Smooth muscle cell of the coronary artery (primary cell): ENCODE data around the gene IL22RA2. TPM values are rescaled to one million over a fixed set of nuclear protein-coding genes. Genes with fewer than 3 reads are reported as not detected.

Experiments
- total RNA-seq: library from RNA; depleted of rRNA; stranded (reverse); fragments of >200 nt; gene quantifications from 2 replicates; pipeline ENCODE4 v1.2.3, GENCODE V29; 2014; ENCODE audit warnings: low replicate concordance

The IL22RA2 gene, protein sequence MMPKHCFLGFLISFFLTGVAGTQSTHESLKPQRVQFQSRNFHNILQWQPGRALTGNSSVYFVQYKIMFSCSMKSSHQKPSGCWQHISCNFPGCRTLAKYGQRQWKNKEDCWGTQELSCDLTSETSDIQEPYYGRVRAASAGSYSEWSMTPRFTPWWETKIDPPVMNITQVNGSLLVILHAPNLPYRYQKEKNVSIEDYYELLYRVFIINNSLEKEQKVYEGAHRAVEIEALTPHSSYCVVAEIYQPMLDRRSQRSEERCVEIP
- 0.12 TPM in 1 of 2 replicates, not detected in the other for total RNA-seq

DNA sequence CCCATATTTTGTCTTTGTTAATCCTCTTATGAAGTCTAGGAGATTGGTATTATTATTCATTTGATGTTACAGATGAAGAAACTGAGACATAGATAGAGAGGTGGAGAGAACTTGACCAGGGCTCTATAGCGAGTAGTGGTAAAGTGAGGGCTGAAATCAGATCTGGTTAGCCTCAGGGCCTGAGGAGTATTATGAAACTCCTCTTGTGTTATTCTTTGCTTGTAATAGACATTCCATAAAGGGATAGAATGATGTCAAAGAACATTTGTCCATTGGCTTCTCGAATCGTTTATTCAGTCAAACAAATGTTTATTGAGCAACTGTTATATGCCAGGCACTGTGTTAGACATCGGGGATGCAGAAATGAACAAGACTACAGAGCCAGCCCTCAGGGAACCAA, at the start of gene IL22RA2:
TSS of gene IL22RA2 (minus strand) at position 144 of the 400 bp plus-strand sequence. CDS start 11,895 bp downstream, outside the sequence.

DNA sequence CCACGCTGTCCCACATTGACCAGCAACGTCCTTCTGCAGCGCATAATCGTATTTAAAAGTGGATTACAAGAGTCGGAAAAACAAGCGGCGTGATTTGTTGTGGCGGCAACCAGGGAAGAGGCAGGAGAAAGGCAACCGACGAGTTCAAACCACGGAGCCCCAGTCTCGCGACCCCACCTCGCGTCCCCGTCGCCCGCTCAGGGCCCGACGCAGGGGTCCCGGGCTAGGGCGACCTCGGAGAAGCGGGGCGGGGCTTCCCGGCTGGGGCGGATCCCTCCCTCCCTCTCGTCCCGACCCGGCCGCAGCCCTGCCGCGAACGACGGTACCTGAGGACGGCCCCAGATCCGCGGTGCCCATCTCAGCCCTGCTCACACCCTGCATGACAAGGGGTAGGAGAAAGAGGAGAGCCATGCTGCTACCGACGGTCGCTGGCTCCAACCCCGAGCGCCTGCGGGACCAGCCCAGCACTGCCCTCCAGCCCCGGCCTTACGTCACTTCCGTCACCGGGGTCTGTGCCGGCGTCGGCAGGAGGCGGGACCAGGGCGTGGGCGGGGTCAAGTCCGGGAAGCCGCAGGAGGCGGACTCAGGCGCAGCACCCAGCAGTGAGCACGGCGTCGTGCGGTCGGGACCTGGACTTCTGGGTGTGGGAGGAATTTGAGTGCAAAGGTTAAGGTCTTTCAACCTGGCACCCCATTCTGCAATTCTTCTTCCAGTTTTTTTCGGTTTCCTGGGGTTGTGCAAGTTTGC, 45.6 kb upstream of the IL22RA2 start, which contains the start of gene IFNGR1:
TSS of gene IFNGR1 (minus strand) at position 469 of the 747 bp plus-strand sequence. CDS start at position 411, 58 bp downstream.

Other genes starting within 250 kb of the IL22RA2 start
- 0.12 TPM in 1 of 2 replicates, not detected in the other for gene IL20RA, start 128.7 kb downstream of the IL22RA2 start, total RNA-seq
- 45.0 and 84.0 TPM in 2 replicates for gene IFNGR1, start 45.7 kb upstream of the IL22RA2 start, total RNA-seq